ENCODE measurements around the gene RPL13A. TPM values are rescaled to one million over a fixed set of nuclear protein-coding genes. Genes with fewer than 3 reads are reported as not detected.
A peak's percentile ranks its signal among the peaks of the same experiment; 100 is the strongest.

Gene RPL13A
- total RNA-seq, 1 donor from 2014 or later, result 4,175 TPM

DNA sequence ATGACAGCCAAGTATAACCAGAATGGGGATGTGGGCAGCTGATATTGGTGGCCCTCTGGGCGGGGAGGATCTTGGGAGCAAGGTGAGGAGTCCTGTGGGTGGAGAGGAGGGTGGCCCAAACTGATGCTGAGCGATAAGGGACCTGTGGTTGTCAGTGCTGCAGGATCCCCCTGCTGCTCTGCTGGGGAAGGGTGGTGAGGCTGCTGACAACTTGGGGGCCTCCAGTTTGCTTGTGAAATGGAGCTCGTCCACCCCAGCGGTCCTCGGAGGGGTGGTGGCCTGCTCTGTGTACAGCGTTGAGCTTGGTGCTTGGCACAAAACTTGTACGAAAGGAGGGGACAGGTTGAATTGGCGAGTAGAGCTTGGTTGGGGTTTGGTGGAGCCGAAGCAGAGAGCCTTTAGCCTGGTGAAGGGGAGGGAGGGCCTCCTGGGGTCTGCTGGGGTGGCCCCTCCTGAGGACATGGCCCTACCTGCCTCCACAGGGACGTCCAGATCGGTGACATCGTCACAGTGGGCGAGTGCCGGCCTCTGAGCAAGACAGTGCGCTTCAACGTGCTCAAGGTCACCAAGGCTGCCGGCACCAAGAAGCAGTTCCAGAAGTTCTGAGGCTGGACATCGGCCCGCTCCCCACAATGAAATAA is 11.7 kb downstream of the RPL13A start:
- H3K27ac ChIP-seq (ENCODE audit: low read depth, low read length), result peak overlapping the region; percentile 58
- peaks cover 30 to 43% (median 37%) of the 10 kb centered on the region in 3 donors for H3K4me1 ChIP-seq (ENCODE audit: control insufficient read depth in 3 of 3, insufficient read depth in 3 of 3, low read length in 3 of 3)
- peak overlapping the region; percentile 4 to 57 (median 52) for H3K9ac ChIP-seq (ENCODE audit: low read depth in 1 of 3, low read length in 3 of 3)
- H3K27me3 ChIP-seq (ENCODE audit: control insufficient read depth in 3 of 3, insufficient read depth in 3 of 3, low read length in 3 of 3), result no peaks in the 10 kb centered on the region
- H3K36me3 ChIP-seq (ENCODE audit: control insufficient read depth in 3 of 3, insufficient read depth in 3 of 3, low read length in 3 of 3), result peaks cover 26 to 32% (median 27%) of the 10 kb centered on the region in 3 donors
- H3K9me3 ChIP-seq (ENCODE audit: control insufficient read depth in 3 of 3, low read length in 3 of 3), result no peaks in the 10 kb centered on the region
- peak overlapping the region in 1 of 3 donors; percentile 23 for H3K4me3 ChIP-seq (ENCODE audit: low read length in 3 of 3)

DNA sequence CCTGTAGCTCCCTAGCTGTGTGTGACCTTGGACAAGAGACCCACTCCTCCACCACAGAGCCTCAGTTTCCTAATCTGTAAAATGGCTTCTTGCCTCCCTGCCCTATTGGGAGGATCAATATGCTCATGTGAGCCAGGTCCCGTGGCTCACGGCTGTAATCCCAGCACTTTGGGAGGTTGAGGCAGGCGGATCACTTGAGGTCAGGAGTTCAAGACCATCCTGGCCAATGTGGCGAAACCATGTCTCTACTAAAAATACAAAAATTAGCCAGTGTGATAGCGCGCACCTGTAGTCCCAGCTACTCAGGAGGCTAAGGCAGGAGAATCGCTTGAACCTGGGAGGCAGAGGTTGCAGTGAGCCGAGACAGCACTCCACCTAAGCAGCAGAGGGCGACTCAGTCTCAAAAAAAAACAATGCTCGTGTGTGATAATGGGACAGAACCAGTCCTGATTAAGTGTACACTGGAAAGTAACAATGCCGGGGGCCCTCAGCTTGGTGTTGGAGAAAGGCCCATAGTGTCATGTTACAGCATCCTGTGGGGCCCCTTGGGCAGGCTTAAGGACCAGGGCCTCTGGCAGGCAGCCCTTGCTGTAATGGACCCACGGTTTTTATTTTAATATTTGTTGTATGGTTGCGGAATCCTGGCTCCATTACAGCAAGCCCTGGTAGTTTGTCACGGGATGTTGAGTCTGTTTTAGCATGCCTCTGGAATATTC is 15.6 kb downstream of the RPL13A start:
- H3K4me1 ChIP-seq (ENCODE audit: control insufficient read depth in 3 of 3, insufficient read depth in 3 of 3, low read length in 3 of 3), result peaks cover 17 to 32% (median 29%) of the 10 kb centered on the region in 3 donors
- H3K9ac ChIP-seq (ENCODE audit: low read depth in 1 of 3, low read length in 3 of 3), result peak overlapping the region in 2 of 3 donors; percentile 4 to 66
- peak overlapping the region in 1 of 3 donors; percentile 14 for H3K4me3 ChIP-seq (ENCODE audit: low read length in 3 of 3)

DNA sequence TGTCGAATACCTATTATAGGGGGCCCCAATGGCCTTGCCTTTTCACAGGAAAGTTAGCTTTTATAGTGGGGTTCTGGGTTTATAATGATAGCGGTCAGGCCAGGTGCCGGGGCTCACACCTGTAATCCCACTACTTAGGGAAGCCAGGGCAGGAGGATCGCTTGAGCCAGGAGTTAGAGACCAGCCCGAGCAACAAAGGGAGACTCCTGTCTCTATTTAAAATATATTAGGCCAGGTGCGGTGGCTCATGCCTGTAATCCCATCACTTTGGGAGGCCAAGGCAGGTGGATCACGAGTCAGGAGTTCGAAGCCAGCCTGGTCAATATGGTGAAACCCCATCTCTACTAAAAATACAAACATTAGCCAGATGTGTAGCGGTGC is 16.2 kb downstream of the RPL13A start:
- H3K9ac ChIP-seq (ENCODE audit: low read depth in 1 of 3, low read length in 3 of 3), result peak overlapping the region in 2 of 3 donors; percentile 4 to 66
- no peaks in the 10 kb centered on the region for H3K27me3 ChIP-seq (ENCODE audit: control insufficient read depth in 3 of 3, insufficient read depth in 3 of 3, low read length in 3 of 3)
- no peak overlapping the region for H3K4me3 ChIP-seq (ENCODE audit: low read length in 3 of 3)
- no peak overlapping the region for H3K27ac ChIP-seq (ENCODE audit: low read depth, low read length)
- peaks cover 11 to 18% (median 14%) of the 10 kb centered on the region in 3 donors for H3K36me3 ChIP-seq (ENCODE audit: control insufficient read depth in 3 of 3, insufficient read depth in 3 of 3, low read length in 3 of 3)
- H3K9me3 ChIP-seq (ENCODE audit: control insufficient read depth in 3 of 3, low read length in 3 of 3), result no peaks in the 10 kb centered on the region
- H3K4me1 ChIP-seq (ENCODE audit: control insufficient read depth in 3 of 3, insufficient read depth in 3 of 3, low read length in 3 of 3), result peaks cover 14 to 26% (median 23%) of the 10 kb centered on the region in 3 donors

More for the DNA sequence above, 15.6 kb downstream of the RPL13A start:
- Histone ChIP-seq H3K36me3 (ENCODE audit: control insufficient read depth in 3 of 3, insufficient read depth in 3 of 3, low read length in 3 of 3) (peaks cover 17 to 23% (median 19%) of the 10 kb centered on the region in 3 donors), H3K27me3 (ENCODE audit: control insufficient read depth in 3 of 3, insufficient read depth in 3 of 3, low read length in 3 of 3) (no peaks in the 10 kb centered on the region), H3K9me3 (ENCODE audit: control insufficient read depth in 3 of 3, low read length in 3 of 3) (no peaks in the 10 kb centered on the region), H3K27ac (ENCODE audit: low read depth, low read length) (no peak overlapping the region)

DNA sequence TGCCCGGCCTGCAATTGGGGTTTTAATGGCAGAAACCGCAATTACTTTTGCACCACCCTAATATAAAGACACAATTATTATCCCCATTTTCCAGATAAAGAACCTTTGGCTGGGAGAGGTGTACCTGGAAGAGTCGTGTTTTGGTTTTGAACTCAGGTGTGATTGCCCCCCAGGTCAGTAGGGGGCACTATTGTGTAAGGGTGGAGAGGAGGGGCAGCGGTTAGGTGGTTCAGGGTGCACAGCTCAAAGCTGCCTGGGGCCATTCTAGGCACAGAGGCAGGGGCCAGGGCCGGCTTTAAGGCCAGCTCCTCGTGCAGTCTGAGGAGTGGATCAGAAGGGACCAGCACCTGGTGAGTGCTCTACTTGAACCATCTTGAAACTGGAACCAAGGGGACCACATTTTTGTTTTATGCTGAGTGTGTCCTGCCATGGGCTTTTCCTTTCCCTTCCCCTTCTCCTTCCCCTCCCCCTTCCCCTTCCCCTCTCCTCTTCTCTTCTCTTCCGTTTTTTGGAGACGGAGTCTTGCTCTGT is 19.2 kb downstream of the RPL13A start:
- no peaks in the 10 kb centered on the region for H3K36me3 ChIP-seq (ENCODE audit: control insufficient read depth in 3 of 3, insufficient read depth in 3 of 3, low read length in 3 of 3)
- no peaks in the 10 kb centered on the region for H3K9me3 ChIP-seq (ENCODE audit: control insufficient read depth in 3 of 3, low read length in 3 of 3)
- H3K4me3 ChIP-seq (ENCODE audit: low read length in 3 of 3), result no peak overlapping the region
- H3K27me3 ChIP-seq (ENCODE audit: control insufficient read depth in 3 of 3, insufficient read depth in 3 of 3, low read length in 3 of 3), result no peaks in the 10 kb centered on the region
- H3K9ac ChIP-seq (ENCODE audit: low read depth in 1 of 3, low read length in 3 of 3), result no peak overlapping the region
- no peak overlapping the region for H3K27ac ChIP-seq (ENCODE audit: low read depth, low read length)
- peaks cover 7 to 10% (median 7%) of the 10 kb centered on the region in 3 donors for H3K4me1 ChIP-seq (ENCODE audit: control insufficient read depth in 3 of 3, insufficient read depth in 3 of 3, low read length in 3 of 3)

DNA sequence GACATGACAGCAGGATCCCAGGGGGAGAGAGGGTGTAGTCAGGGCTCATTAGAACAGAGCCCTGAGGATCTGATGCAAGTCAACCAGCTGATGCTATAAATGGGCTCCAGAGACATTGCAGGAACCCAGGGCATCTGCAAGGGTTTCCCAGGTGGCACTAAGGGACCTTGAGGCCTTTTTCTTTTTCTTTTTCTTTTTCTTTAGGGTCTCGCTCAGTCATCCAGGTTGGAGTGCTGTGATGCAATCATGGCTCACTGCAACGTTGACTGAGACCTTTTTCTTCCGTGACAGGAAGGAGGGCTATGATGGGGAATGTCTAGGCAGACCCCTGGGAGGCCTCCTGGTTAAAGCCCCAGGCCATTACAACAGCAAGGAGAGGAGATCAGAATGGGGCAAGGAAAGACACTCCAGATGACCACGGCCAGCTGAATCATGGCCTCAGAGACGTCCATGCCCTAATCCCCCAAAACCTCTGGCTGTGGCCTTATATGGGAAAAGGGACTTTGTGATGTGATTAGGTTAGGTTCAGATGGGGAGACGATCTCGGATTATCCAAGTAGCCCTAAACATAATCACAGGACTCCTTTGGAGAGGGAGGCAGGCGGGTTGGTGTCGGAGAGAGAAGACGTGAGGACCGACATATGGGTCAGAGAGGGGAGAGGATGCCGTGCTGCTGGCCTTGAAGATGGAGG is 20.5 kb downstream of the RPL13A start:
- H3K4me3 ChIP-seq (ENCODE audit: low read length in 3 of 3), result no peak overlapping the region
- H3K9me3 ChIP-seq (ENCODE audit: control insufficient read depth in 3 of 3, low read length in 3 of 3), result no peaks in the 10 kb centered on the region
- H3K9ac ChIP-seq (ENCODE audit: low read depth in 1 of 3, low read length in 3 of 3), result no peak overlapping the region
- H3K36me3 ChIP-seq (ENCODE audit: control insufficient read depth in 3 of 3, insufficient read depth in 3 of 3, low read length in 3 of 3), result no peaks in the 10 kb centered on the region
- H3K27me3 ChIP-seq (ENCODE audit: control insufficient read depth in 3 of 3, insufficient read depth in 3 of 3, low read length in 3 of 3), result no peaks in the 10 kb centered on the region
- peaks cover 7 to 13% (median 12%) of the 10 kb centered on the region in 3 donors for H3K4me1 ChIP-seq (ENCODE audit: control insufficient read depth in 3 of 3, insufficient read depth in 3 of 3, low read length in 3 of 3)
- H3K27ac ChIP-seq (ENCODE audit: low read depth, low read length), result no peak overlapping the region

DNA sequence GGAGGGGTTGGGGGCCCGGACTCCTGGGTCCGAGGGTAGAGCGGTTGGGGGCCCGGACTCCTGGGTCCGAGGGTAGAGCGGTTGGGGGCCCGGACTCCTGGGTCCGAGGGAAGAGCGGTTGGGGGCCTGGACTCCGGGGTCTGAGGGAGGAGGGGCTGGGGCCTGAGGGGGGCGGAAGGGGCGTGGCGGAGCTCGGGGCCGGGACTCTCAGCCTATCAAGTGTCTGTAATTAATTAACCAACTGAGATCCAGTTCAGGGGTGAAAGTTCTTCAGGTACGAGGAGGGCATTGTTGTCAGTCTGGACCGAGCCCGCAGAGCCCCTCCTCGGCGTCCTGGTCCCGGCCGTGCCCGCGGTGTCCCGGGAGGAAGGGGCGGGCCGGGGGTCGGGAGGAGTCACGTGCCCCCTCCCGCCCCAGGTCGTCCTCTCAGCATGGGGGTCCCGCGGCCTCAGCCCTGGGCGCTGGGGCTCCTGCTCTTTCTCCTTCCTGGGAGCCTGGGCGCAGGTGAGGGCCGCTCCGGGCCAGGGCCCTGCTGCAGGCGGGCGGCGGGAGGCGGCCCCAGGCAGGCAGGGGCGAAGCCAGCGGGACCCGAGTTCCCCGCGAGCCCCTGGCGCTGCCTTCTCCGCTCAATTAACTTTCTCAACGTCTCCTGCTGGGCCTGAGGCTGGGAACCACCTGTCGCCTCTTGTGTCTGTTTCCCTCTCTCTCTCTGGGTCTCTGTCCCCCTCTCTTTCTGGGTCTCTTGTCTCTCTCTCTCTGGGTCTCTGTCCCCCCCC is 25.8 kb downstream of the RPL13A start:
- H3K27ac ChIP-seq (ENCODE audit: low read depth, low read length), result peak overlapping the region; percentile 84
- peak overlapping the region; percentile 70 to 84 (median 81) for H3K4me3 ChIP-seq (ENCODE audit: low read length in 3 of 3)
- no peaks in the 10 kb centered on the region for H3K9me3 ChIP-seq (ENCODE audit: control insufficient read depth in 3 of 3, low read length in 3 of 3)
- H3K27me3 ChIP-seq (ENCODE audit: control insufficient read depth in 3 of 3, insufficient read depth in 3 of 3, low read length in 3 of 3), result no peaks in the 10 kb centered on the region
- peaks cover 14 to 20% (median 19%) of the 10 kb centered on the region in 3 donors for H3K4me1 ChIP-seq (ENCODE audit: control insufficient read depth in 3 of 3, insufficient read depth in 3 of 3, low read length in 3 of 3)
- H3K36me3 ChIP-seq (ENCODE audit: control insufficient read depth in 3 of 3, insufficient read depth in 3 of 3, low read length in 3 of 3), result peaks cover 0 to 2% (median 0%) of the 10 kb centered on the region in 3 donors
- H3K9ac ChIP-seq (ENCODE audit: low read depth in 1 of 3, low read length in 3 of 3), result peak overlapping the region; percentile 71 to 89 (median 81)

DNA sequence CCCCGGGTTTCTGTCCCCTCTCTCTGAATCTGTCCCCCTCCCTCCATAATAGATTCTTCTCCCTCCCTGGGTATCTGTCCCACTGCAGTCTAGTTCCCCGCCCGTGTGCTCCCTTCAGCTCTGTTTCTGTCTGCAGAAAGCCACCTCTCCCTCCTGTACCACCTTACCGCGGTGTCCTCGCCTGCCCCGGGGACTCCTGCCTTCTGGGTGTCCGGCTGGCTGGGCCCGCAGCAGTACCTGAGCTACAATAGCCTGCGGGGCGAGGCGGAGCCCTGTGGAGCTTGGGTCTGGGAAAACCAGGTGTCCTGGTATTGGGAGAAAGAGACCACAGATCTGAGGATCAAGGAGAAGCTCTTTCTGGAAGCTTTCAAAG is 26.3 kb downstream of the RPL13A start:
- peak overlapping the region; percentile 84 for H3K27ac ChIP-seq (ENCODE audit: low read depth, low read length)
- no peaks in the 10 kb centered on the region for H3K9me3 ChIP-seq (ENCODE audit: control insufficient read depth in 3 of 3, low read length in 3 of 3)
- no peaks in the 10 kb centered on the region for H3K27me3 ChIP-seq (ENCODE audit: control insufficient read depth in 3 of 3, insufficient read depth in 3 of 3, low read length in 3 of 3)
- peak overlapping the region; percentile 70 to 84 (median 81) for H3K4me3 ChIP-seq (ENCODE audit: low read length in 3 of 3)
- peak overlapping the region; percentile 48 to 89 (median 54) for H3K9ac ChIP-seq (ENCODE audit: low read depth in 1 of 3, low read length in 3 of 3)
- H3K36me3 ChIP-seq (ENCODE audit: control insufficient read depth in 3 of 3, insufficient read depth in 3 of 3, low read length in 3 of 3), result peaks cover 0 to 2% (median 0%) of the 10 kb centered on the region in 3 donors
- peaks cover 14 to 20% (median 19%) of the 10 kb centered on the region in 3 donors for H3K4me1 ChIP-seq (ENCODE audit: control insufficient read depth in 3 of 3, insufficient read depth in 3 of 3, low read length in 3 of 3)

DNA sequence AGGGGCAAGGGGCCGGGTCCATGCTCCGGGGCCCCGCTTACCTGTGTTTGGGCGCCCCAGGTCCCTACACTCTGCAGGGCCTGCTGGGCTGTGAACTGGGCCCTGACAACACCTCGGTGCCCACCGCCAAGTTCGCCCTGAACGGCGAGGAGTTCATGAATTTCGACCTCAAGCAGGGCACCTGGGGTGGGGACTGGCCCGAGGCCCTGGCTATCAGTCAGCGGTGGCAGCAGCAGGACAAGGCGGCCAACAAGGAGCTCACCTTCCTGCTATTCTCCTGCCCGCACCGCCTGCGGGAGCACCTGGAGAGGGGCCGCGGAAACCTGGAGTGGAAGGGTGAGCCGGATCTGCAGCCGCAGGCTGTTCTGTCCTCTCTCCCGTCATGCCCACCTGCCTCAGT is 26.7 kb downstream of the RPL13A start:
- H3K9me3 ChIP-seq (ENCODE audit: control insufficient read depth in 3 of 3, low read length in 3 of 3), result no peaks in the 10 kb centered on the region
- peak overlapping the region in 2 of 3 donors; percentile 81 to 84 for H3K4me3 ChIP-seq (ENCODE audit: low read length in 3 of 3)
- H3K9ac ChIP-seq (ENCODE audit: low read depth in 1 of 3, low read length in 3 of 3), result peak overlapping the region; percentile 48 to 89 (median 54)
- no peak overlapping the region for H3K27ac ChIP-seq (ENCODE audit: low read depth, low read length)
- peaks cover 14 to 20% (median 19%) of the 10 kb centered on the region in 3 donors for H3K4me1 ChIP-seq (ENCODE audit: control insufficient read depth in 3 of 3, insufficient read depth in 3 of 3, low read length in 3 of 3)
- peaks cover 0 to 2% (median 0%) of the 10 kb centered on the region in 3 donors for H3K36me3 ChIP-seq (ENCODE audit: control insufficient read depth in 3 of 3, insufficient read depth in 3 of 3, low read length in 3 of 3)
- H3K27me3 ChIP-seq (ENCODE audit: control insufficient read depth in 3 of 3, insufficient read depth in 3 of 3, low read length in 3 of 3), result no peaks in the 10 kb centered on the region

DNA sequence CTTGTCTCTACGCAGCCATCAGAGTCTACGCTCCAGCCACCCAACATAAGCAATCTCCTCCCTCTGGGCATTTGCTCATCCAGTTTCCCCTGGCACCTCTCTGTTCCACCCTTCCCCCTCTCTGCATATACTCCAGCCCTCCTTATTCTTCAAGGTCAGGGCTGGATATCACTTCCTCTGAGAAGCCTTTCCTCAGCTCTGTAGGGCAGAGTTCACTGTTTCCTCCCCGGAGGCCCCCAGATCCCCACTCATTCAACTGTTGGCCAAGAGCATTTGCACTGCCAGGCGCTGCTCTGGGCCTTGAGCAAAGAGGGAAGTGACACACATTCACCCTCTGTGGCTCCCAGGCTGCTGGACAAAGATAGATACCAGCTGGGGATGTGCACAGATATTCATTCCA is 28.4 kb downstream of the RPL13A start:
- no peak overlapping the region for H3K4me3 ChIP-seq (ENCODE audit: low read length in 3 of 3)
- no peaks in the 10 kb centered on the region for H3K9me3 ChIP-seq (ENCODE audit: control insufficient read depth in 3 of 3, low read length in 3 of 3)
- peaks cover 19 to 20% (median 19%) of the 10 kb centered on the region in 3 donors for H3K4me1 ChIP-seq (ENCODE audit: control insufficient read depth in 3 of 3, insufficient read depth in 3 of 3, low read length in 3 of 3)
- peaks cover 0 to 4% (median 2%) of the 10 kb centered on the region in 3 donors for H3K36me3 ChIP-seq (ENCODE audit: control insufficient read depth in 3 of 3, insufficient read depth in 3 of 3, low read length in 3 of 3)
- peak overlapping the region; percentile 1 for H3K27ac ChIP-seq (ENCODE audit: low read depth, low read length)
- peak overlapping the region in 1 of 3 donors; percentile 16 for H3K9ac ChIP-seq (ENCODE audit: low read depth in 1 of 3, low read length in 3 of 3)
- no peaks in the 10 kb centered on the region for H3K27me3 ChIP-seq (ENCODE audit: control insufficient read depth in 3 of 3, insufficient read depth in 3 of 3, low read length in 3 of 3)
